HG03139 (cell line): Measurements from ENCODE around the gene MTERF4.

Experiments
- ATAC-seq: cut with Tn5 transposase; IDR thresholded peaks from one replicate; pipeline ENCODE4 v1.9.1; 2021; ENCODE audit not compliant: unreplicated experiment

The MTERF4 gene

DNA sequence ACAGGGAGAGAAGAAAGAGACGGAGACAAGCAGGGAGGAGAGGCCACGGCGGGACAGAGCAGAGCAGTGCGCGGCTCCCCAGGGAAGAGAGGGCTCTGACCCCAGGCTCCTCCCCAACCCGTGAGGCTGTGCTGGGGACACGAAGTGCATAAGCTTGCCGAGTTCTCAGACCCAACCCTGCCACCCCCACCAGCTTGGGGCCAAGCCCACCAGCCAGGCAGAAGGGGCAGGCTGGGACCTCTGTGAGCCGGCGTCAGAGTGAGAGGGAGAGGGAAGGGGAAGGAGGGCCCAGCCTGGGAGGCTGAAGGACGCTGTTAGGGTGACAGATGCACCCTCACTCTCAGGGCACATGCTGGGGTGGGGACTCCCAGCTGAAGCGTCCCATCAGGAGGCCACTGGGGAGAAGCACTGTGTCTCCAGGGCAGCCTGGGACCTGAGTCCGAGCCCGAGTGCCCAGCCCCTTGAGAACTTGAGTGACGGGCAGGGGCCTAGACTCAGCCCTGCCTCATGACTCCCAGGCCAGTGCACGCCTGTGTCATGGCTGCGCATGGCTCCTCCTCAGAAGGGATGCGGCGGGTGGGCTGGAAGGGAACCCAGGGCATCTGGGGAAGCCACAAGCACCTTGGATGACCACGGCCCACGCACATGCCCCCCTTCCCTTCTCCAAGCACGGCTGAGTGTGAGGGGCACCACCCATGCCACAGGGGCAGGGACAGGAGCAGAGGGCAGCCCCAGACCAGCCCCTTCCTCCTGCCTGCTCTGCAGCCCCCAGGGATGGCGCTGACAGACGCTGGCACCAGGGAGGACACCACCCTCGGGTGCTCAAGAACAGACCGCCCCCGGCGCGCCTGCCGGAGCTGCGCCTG, 31.0 kb downstream of the MTERF4 start:
- ATAC-seq, result no peak

DNA sequence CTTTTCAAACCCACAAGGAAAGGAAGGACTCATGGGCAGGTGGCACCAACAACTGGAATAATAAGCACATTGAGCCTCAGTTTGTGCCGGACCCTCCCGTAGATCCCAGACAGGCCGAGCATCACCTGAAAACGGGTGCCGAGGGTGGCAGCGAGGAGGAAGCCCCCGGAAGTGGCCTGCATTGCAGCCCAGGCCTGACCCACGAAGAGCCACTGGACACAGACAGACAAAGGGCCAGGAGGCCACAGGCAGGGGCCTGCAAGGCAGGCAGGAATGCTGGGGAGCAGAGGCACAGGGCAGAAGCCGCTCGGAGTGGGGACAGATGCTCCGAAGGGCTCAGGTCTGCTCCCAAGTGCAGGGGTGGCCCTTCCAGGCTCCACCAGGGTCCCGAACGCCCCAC, 31.7 kb downstream of the MTERF4 start:
- no peak for ATAC-seq

DNA sequence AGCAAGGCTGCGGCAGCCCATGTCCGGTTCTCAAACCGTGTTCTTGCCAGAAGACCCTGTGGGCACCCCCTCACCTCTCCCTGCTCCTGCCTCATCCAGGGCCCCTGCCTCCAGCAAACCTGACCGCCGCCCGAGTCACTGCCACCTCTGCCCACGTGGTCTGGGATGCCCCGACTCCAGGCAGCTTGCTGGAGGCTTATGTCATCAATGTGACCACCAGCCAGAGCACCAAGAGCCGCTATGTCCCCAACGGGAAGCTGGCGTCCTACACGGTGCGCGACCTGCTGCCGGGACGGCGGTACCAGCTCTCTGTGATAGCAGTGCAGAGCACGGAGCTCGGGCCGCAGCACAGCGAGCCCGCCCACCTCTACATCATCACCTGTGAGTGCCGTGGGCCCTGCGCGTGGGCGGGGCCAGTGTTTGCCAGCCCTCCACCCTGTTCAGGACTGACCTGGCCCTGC, 32.2 kb downstream of the MTERF4 start:
- ATAC-seq, result no peak

DNA sequence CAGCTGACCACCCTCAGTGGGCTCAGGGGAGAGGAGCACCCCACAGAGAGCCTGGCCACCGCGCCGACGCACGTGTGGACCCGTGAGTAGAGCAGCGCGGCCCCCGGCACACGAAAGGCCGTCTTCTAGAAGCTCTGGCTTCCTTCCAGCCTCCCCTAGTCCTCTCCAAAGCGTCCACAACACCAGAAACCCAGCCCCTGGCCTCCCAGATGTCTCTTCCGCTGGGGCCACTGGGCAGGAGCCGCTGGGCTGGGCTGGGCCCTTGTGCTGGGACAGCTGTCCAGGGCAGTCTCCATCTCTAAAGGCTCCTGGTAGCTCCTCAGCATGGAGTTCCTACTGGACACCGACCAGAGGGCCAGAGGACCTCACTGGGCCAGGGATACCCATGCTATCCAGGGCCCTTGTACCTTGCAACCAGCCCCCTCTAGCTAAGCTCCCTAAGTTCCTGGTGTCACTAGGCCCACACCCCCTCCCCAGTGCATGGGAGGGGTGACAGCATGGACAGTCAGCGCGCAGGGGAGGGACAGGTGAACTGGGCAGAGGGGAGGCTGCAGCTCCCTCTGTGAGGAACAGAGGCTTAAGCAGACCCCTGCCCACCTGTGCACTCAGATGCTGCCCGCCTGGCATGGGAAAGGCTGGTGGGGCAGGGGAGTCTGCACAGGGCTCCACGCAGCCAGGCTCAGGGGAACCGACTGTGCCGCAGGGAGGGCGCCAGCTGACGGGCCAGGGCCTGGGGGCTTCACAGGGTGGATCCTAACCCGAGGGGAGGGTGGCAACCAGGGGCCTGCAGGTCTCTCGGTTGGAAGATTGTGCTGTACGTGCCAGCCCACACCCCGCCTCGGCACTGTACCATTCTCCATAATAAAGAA, 32.9 kb downstream of the MTERF4 start:
- ATAC-seq, result no peak

DNA sequence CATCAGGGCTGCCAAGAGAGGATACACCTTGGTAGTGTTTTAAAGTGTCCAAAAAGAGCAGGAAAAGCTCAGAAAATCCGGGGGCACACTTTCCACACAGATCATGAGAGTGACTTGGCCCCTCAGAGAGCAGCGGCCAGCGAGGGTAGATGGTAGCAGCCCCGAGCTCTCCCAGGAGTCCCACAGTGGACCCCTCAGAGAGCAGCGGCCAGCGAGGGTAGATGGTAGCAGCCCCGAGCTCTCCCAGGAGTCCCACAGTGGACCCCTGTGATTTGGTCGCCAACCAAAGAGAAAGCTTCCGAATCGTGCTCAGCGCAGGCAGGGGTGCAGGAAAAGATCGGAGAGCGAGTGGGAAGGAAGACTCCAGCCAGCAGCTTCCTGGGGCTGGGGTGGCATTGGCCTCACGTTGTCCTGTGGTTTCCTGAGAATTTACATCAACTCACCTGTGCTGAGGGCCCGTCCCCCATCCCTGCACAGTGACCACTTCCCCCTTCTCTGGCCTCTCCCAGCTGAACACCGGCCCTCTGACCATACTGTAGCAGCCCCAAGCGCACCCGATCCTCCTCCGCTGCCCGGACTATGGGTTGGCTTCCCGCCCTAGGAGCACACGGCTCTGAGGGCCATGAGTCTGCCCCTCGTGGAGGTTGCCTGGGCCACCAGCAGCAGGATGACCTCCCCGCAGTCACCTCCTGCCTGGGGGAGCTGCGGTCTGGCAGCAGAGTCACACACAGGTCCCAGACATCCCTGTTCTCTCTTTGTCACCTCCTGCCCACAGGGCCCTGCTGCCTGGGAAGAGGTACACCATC, 33.7 kb downstream of the MTERF4 start:
- no peak for ATAC-seq

DNA sequence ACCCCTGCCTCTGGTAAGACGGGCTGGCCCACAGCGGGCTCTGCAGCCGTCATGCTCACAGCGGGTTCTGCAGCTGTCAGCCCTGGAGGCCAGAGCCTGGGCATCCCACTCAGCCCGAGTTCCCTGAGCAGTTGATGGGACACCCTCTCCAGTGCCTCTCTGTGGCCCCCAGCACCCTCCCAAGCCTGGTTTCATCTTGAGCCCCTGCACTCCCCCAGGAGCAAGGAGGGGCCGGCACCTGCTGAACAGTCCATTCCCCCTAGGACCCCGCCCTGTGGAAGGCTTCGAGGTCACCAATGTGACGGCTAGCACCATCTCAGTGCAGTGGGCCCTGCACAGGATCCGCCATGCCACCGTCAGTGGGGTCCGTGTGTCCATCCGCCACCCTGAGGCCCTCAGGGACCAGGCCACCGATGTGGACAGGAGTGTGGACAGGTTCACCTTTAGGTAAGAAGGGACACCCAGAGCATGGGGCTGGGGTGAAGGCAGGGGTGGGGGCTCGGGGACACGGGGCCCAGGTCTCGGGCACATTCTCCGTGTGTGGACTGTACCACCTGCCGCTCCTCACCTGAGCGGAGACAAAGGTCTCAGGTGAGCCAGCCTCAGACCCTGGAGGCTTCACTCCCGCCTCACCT, 34.5 kb downstream of the MTERF4 start:
- ATAC-seq, result no peak

DNA sequence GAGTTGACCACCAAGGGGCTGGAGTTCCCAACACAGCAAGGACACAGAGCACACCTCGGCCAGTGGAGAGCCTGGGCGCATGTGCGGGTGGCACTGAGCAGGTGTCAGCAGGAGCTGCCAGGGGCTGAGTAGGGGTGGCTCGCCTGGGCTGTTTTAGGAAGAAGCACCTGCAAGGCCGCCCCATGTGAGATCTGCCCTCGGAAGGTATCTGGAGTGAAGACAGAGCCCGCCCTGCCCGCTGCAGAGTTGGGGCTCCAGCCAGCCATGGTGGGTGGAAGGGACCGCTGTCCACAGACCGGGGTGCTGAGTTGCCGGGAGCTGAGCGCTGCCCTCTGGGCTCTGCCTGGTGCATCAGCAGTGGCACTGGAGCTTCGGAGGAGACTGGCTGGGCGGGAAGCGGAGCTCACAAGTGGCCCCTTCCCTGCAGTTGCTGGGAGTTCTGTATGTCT, 35.2 kb downstream of the MTERF4 start:
- no peak for ATAC-seq

DNA sequence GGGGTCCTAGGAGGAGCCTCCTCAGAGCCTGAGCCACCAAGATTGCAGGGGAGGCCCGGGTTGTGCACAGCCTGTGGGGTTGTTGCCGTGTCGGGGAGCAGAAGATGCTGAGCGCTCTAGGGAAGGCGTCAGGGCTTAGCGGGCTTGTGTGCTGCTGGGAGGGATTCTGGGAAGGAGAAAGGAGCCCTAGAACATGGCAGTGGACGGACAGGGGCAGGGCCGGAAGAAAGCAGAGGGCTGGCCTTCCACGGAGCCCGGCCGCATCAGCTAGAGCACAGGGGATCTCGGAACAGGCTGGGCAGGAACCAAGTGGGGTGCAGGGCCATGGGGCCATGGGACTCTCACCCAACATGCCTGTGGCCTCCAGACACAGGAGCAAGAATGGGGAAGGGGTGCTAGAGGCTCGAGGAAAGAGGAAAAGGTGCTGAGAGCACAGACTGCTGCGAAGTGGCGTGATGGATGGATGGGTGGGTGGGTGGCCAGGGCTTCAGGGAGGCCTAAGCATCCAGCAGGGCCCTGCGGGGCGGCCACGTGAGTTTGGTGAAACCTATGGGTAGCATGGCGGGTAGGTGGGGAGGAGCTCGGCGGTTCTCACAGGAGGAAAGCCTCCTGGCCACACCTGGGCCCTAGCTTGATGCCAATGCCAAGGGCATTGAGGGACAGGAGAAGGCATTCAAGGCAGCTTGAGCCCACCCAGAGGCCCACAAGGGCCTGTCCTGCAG, 35.8 kb downstream of the MTERF4 start:
- ATAC-seq, result no peak

DNA sequence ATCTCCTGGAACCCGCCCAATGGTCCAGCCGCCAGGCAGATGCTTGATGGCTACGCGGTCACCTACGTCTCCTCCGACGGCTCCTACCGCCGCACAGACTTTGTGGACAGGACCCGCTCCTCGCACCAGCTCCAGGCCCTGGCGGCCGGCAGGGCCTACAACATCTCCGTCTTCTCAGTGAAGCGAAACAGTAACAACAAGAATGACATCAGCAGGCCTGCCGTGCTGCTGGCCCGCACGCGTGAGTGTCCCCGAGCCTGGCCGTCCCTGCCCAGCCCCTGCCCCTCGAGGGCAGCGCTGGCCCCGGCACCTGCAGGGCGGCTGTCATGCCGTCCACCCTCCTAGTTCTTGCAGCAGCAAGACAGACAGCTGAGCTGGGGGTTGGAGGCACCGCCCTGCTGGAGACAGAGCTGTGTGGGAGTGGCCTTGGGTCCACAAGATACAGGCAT, 36.7 kb downstream of the MTERF4 start:
- ATAC-seq, result no peak

DNA sequence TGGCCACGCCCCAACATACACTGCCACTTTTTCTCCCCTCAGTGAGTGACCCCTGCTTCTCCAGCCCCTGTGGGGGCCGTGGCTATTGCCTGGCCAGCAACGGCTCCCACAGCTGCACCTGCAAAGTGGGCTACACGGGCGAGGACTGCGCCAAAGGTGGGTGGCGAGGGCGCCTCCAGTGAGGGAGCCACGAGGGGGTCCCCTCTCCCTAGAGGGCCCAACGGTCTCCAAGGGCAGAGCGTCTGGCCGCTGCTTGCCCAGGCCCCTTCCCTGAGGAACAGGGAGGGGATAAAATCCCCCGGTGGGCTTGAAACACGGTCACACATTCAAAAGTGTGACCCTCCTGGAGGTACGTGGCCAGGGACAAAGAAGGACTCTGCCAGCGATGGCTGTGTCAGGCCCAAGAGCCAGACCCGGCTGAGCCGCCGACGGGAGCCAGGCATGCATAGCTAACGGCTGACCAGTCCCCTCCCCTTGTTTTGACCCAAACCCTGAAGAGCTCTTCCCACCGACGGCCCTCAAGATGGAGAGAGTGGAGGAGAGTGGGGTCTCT, 37.2 kb downstream of the MTERF4 start:
- no peak for ATAC-seq

DNA sequence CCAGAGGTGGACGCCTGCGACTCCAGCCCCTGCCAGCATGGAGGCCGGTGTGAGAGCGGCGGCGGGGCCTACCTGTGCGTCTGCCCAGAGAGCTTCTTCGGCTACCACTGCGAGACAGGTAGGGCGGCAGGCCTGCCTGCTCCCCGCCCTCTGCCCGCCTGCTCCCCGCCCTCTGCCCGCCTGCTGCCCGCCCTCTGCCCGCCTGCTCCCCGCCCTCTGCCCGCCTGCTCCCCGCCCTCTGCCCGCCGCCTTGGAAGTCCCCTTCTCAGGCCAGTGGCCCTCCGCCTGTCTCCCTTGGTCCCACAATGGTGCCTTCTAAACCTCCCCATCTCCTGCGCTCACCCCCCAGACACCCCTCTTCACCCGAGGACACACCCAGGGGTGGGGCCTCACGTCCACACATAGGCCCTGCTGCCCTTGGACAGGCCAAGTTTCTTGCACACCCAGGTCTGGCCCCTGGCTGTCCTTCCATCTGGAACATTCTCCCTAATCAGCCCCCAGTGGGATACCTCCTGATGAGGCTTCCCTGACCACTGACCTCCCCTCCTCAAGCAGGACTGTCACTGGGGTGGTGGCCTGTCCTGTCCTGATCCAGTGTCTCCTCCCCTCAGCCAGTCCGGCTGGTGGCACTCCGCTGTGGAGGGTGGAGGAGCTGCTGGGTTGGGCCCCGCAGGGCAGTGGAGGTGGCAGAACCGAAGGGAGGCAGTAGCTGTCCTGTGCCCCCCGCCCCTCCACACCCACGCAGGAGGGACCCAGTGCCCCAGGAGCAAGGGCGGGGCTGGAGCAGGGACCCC, 37.9 kb downstream of the MTERF4 start:
- no peak for ATAC-seq

DNA sequence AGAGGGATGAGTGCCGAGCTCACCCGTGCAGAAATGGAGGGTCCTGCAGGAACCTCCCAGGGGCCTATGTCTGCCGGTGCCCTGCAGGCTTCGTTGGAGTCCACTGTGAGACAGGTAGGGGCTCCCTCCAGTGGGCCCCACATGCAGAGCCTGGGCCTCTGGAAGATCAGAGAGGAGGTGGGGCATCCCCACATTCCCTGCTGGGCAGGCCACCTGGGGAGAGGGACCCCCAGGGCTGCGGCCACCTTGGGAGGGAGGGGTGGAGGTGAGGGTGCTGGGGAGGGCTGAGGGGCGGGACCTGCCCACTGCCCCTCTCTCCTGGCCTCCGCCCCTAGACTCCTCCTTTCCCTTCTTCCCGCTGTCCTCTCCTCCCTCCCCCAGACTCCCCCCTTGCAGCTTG, 38.5 kb downstream of the MTERF4 start:
- ATAC-seq, result no peak

DNA sequence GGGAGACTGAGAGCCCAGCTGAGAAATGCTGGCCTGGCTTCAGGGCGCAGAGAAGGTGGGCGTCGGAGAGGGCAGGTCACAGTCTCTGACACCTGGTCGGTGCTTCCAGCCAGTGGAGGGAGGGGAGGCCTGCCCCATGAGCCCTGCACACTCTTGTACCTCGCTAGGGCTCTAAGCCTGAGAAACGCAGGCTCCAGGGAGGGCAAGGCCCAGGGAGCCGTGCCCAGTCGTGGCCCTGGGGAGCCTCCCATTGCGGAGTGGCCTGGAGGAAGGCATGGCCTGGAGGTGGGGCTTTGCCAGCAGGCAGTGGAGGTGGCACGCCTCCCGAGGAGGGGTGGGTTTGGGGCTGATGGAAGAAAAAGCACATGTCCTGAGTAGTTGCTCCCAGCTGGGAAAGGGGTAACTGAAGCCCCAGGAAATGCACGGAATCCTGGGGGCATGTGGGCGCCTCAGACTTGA, 39.0 kb downstream of the MTERF4 start:
- ATAC-seq, result no peak

DNA sequence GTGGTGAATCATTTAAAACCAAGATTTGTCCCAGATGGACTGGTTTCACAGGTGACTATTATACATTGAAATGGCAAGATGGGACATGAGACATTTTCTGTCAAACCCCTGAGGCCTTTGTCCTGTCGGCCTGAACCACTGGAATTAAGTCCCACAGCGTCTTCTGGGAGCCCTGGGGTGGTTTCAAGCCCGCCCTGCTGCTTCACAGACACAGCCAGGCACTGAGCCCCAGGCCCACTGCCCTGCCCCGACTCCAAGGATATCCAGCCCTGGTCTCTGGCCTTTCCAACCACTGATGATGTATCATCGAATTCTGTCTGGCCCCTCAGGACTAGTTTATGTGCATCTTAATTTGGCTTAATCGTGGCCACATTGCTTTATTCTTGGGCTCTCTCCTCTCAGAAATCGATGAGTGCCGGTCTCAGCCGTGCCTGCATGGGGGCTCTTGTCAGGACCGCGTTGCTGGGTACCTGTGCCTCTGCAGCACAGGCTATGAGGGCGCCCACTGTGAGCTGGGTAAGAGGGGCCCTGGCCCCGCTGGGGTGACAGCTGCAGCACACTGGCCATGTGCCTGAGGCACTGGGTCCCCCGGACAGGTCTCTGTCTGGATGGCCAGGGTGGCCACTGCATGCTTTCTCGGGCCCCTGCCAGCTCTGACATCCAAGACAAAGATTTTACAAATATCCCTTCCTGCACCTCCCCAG, 39.5 kb downstream of the MTERF4 start:
- no peak for ATAC-seq

DNA sequence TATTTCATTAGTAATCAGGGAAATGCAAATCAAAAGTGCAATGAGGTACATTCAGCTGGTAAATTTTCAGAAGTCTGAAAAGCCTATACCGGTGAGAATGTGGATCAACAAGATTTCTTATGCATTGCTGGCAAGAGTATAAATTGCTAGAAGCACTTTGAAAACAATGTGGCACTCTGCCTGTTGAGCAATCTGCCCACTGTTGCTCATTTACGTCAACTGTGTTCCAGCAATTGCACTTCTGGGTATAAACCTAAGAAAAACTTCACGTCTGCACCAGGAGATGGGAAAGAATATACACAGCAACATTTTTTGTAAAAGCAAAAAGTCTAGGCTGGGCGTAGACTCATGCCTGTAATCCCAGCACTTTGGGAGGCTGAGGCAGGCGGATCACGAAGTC, 40.8 kb downstream of the MTERF4 start:
- no peak for ATAC-seq

DNA sequence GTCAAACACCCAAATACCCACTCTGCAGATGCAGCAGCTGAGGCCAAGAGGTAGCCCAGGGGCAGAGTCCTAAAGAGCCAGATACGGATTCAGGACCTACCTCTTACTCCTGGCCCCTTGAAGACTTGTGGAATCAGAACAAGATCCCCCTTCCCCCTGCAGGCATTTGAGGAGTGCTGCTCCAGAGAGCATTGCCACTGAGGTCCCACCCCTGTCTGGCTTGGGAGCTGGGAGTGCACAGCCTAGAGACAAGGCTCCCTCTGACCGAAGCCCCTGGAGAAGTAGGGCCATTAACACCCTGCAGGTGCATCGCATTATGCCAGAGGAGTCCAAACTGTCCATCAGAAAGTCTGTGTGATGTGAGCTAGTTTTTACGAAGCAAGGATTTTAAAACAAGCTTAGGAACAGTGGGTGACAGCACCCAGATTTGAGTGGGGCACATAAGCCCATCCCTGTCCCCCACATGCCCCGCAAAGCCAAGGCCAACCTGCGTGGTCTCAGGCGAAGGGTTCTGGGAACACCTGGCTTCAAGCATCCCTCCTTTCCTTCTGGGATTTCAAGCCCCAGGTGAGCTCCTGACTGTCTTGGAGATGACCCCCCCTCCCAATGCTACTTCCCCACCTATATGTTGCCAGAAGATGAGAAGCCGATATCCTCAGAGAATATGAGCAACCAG, 48.4 kb downstream of the MTERF4 start:
- ATAC-seq, result no peak

DNA sequence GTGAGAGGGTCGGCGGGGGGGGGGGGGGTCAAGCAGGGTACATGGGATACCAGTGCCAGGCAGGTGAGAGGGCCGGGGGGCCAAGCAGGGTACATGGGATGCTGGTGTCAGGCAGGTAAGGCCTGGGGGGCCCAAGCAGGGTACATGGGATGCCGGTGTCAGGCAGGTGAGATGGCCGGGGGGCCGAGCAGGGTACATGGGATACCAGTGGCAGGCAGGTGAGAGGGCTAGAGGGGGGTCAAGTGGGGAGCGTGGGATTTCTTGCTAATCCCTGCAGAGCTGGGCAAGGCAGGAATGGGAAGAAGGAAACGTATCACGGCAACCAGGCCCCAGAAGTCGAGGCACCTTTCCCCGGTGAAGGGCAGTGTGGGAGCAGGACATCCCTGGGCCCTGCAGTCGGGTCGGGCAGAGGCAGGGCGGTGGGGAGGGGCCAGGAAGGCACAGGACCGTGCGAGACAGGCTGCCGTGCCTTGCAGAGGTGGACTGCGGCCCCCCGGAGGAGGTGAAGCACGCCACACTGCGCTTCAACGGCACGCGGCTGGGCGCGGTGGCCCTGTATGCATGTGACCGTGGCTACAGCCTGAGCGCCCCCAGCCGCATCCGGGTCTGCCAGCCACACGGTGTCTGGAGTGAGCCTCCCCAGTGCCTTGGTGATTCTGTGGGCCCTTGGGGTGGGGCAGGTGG, 49.3 kb downstream of the MTERF4 start:
- no peak for ATAC-seq
